GM11168 (cell line): ENCODE results near the gene SPINK8.

Experiments used
- in situ Hi-C: fragments of 300-500 bp; cut with MboI; formaldehyde crosslinking; loops from one replicate; pipeline ENCODE4 v1.12.0; 2022; ENCODE audit warnings: low sequenced_read_pairs; ENCODE audit not compliant: unreplicated experiment

The SPINK8 gene

DNA sequence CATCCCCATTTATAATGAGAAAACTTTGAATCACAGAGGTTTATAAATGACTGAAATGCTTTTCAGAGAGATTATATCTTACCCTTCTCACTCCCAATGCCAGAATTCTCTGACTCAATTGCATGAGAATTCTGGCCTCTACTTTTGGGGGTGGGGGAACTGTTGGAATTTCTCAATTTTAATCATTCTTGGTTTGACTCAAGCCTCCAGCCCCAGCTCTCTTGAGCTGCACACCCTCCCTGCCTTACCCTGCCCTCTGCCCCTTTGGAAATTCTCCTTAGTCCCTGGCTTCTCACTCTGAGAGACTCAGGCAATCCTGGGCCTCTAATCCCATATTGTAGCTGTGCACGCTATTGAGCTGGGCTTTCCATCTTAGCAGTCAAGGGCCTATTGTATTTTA is 48.3 kb downstream of the SPINK8 start:
- in situ Hi-C loops = no loop called here

DNA sequence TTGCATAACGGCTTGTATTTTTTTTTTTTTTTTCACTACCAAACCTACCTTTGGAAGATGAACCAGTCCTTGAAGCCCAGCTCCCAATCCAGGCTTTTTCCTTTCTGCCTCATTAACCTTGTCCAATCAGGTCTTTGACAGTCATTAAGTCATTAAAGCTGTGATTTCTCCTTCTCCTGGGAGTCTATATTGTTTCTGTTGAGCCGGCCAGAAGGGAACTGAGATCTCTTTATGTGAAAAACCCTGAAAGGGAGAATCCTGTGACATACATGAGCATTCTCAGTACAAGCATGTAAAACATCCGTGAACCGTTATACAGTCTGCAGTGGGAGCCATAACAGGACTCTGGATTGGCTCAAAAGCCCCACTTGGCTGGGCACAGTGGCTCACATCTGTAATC is 52.6 kb downstream of the SPINK8 start:
- in situ Hi-C loops = no loop called here

DNA sequence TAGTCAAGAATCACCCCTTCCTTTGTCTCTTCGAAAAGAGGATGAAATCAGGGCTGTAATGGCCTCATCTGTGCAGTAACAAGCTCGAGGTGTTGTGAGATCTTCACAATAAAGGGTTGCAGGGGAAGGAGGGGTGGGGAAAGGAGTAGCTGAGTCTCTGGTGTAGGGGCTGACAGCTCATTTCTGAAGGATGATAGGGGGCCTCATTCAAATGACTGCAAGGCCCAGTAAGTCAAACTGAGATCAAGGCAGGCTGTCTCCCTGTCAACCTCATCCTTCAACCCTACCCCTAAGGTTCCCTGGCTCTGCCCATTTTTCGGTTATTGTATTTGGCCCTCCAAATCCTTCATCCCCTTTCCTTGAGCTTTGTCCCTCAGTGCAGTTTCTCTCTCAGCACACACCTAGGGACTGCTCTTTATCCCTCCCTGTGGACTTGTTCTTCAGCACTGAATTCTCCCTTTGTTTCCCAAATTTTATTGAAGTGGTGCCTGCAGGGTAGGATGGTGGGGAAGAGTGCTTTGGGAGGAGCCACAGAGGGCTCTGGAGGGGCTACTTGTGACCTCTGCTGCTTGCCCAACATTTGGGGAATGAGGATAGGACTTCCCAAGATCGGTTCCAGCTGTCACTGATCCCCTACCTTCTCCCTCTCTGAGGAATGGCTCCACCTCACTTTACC is 54.4 kb downstream of the SPINK8 start:
- in situ Hi-C loops = loop anchor here (10.0 kb wide), 1 partner anchor 156 kb away; the partner anchor contains the start of gene PLXNB1

DNA sequence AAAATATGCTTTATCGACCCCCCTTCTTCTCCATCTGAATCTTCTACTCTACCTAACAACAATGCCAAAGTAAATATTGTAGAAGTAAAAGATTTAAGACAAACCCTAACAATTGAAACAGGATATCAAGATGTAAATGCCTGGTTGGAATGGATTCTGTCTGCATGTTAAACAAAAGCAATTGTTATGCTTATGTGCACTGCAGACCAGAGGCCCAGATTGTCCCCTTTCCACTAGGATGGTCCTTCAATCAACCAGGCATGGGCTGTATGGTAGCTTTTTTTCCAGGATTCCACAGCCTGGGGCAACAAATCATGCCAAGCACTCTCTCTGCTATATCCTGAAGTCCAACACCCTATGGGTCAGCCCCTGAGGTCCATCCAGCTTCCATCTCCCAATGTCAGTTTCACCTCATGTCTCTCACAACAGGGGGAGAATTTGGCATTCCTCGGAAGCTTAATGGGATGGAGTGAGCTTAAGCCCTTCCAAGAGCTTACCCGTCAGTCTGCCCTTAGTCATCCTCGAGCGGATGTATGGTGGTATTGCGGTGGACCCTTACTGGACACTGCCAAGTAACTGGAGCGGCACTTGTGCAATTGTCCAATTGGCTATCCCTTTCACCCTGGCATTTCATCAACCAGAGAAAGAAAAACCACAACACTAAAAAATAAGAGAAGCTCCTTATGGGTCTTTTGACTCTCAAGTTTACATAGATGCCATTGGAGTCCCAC is 56.4 kb downstream of the SPINK8 start:
- in situ Hi-C loops = loop anchor here (10.0 kb wide), 1 partner anchor 158 kb away; the partner anchor contains the start of gene PLXNB1

DNA sequence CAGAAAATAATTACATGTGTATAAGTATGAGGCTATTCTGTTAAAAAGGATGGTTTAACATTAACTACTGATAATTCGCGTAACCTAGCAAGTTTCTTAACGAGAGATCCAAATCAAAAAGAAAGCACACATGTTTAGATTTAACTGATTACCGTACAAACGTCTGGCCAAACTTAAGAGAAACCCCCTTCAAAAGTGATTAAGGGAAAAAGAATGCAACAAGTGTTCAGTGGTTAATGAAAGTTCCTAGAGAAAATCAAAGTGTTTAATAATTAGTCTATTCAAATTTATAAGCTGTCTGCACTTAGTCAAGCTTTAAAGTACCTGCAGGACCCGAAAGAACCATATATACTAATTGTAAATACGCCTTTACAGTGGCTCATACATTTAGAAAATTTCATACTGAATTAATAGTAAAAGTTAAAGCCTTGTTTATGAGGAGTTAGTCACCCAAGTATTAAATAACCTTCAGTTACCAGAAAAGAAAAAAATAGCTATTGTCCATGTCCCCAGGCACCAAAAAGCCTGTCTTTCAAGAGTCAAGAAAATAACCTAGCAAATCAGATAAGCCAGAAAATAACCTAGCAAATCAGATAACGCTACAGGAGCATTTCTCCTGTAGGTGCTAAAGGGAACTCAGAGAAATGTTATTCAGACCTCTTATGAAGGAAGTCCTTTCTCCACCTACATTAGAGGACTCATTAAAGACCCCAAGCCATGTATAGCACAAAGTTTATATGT is 58.0 kb downstream of the SPINK8 start:
- in situ Hi-C loops = loop anchor here (10.0 kb wide), 1 partner anchor 159 kb away; the partner anchor contains the start of gene PLXNB1

DNA sequence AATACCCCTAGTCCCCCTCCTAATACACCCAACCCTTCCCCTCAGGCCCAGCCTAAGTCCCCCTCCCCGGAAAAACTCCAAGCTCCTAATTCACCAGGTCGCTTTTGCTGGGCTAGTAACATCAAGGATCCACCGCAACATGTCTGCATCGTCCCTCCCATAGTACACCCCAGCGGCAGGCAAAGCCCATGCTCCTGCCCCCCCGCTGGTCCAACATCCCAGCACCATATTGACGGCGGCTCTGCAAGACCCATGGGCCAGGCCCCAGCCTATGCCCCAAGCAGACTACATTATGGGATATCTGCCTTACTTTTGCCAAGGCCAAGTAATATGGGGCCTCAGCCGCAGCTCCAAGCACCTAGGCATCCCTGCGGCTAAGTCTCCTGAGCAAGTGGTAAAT is 59.0 kb downstream of the SPINK8 start:
- in situ Hi-C loops = loop anchor here (10.0 kb wide), 1 partner anchor 160 kb away; the partner anchor contains the start of gene PLXNB1

DNA sequence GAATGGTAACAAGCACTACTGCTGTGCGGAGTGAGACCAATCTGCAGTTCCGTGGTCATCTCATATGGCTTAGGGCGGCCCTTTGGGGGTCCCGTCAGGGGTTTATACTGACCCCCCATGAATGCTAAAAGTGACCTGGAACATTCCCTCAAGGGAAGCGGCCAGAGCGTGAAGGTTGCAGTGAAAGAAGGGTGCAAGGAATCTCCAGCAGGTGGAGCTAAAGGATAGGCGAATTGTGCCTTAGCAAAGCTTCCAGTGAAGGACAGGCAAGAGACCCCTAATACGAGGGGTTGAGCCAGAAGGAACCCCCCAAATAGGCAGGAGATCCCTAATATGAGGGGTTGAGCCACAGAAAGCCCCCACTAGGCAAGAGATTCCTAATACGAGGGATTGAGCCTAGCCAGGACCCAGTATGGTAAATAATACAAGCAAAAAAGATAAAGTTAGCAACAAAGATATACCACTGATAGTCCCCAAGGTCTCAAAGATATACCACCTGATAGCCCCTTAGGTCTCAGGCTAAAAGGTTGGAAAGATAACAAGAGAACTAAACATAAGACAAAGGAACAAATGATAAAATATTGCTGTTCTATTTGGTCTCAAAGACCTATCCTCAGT is 59.8 kb downstream of the SPINK8 start:
- in situ Hi-C loops = loop anchor here (10.0 kb wide), 1 partner anchor 161 kb away; the partner anchor contains the start of gene PLXNB1

DNA sequence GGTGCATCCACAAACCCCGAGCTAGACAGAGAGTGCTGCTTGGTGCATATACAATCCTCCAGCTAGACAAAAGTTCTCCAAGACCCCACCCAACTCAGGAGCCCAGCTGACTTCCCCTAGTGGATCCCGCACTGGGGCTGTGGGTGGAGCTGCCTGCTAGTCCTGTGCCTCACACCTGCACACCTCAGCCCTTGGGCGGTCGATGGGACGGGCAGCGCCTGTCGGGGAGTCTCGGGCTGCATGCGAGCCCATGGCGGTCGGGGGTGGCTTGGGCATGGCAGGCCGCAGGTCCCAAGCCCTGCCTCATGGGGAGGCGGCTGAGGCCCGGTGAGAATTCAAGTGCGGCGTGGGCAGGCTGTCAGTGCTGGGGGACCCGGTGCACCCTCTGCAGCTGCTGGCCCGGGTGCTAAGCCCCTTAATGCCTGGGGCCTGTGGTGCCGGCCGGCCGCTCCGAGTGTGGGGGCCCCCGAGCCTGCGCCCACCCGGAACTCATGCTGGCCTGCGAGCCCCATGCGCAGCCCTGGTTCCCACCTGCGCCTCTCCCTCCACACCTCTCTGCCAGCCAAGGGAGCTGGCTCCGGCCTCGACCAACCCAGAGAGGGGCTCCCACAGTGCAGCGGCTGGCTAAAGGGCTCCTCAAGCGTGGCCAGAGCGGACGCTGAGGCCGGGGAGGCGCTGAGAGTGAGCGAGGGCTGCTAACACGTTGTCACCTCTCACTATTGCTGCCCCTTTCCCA is 61.5 kb downstream of the SPINK8 start:
- in situ Hi-C loops = loop anchor here (10.0 kb wide), 1 partner anchor 163 kb away; the partner anchor contains the start of gene PLXNB1

DNA sequence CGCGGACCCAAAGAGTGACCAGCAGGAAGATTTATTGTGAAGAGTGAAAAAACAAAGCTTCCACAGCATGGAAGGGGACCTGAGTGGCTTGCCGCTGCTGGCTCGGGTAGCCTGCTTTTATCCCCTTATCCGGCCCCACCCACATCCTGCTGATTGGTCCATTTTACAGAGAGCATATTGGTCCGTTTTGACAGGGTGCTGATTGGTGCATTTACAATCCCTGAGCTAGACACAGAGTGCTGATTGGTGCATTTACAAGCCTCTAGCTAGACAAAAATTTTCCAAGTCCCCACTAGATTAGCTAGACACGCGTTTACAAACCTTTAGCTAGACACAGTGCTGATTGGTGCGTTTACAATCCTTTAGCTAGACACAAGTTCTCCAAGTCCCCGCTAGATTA is 62.2 kb downstream of the SPINK8 start:
- in situ Hi-C loops = loop anchor here (10.0 kb wide), 1 partner anchor 164 kb away; the partner anchor contains the start of gene PLXNB1

DNA sequence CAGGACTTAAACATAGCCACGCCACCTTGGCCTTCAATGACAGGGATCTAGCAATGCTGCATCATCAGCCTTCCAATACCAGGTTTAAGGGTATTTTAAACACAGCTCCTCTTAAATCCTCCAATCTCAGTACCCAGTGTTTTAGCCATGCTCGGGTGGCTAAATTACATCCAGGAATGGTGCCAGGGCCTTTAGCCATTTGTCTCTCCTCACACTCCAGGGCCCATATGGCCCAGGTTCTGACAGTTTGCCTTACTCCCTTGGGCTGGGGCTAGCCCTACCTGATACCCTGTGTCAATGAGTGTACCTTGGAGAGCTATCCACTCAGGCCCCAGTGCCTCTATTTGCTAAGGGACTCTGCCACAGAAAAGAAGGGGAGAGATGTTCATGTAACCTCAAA is 63.2 kb downstream of the SPINK8 start:
- in situ Hi-C loops = loop anchor here (10.0 kb wide), 1 partner anchor 164 kb away; the partner anchor contains the start of gene PLXNB1

DNA sequence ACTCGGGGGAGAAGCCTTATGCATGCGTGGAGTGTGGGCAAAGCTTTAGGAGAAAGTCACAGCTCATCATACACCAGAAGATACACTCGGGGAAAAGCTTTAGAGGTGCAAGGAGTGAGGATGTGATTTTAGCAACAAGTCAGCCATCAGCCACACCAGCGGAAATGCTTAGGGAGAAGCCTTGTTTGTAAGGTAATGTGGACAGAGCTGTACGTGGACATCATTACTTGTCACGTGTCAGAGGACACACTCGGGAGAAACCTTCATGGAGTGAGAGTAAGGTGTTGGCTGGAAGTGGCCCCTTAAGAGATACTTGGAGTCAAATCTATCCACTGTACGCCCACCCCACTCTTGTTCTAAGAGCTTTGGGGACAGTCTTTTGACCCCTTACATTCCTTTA is 63.9 kb downstream of the SPINK8 start:
- in situ Hi-C loops = no loop called here

DNA sequence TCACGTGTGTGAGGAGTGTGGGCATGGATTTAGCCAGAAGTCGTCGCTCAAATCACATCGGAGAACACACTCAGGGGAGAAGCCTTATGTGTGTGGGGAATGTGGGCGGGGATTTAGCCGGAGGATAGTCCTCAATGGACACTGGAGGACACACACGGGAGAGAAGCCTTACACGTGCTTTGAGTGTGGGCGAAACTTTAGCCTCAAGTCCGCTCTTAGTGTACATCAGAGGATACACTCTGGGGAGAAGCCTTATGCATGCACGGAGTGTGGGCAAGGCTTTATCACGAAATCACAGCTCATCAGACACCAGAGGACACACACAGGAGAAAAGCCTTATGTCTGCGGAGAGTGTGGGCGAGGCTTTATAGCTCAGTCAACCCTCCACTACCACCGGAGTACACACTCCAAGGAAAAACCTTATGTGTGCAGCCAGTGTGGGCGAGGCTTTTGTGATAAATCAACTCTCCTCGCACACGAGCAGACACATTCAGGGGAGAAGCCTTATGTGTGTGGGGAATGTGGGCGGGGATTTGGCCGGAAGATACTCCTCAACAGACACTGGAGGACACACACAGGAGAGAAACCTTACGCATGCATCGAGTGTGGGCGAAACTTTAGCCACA is 64.4 kb downstream of the SPINK8 start:
- in situ Hi-C loops = no loop called here

DNA sequence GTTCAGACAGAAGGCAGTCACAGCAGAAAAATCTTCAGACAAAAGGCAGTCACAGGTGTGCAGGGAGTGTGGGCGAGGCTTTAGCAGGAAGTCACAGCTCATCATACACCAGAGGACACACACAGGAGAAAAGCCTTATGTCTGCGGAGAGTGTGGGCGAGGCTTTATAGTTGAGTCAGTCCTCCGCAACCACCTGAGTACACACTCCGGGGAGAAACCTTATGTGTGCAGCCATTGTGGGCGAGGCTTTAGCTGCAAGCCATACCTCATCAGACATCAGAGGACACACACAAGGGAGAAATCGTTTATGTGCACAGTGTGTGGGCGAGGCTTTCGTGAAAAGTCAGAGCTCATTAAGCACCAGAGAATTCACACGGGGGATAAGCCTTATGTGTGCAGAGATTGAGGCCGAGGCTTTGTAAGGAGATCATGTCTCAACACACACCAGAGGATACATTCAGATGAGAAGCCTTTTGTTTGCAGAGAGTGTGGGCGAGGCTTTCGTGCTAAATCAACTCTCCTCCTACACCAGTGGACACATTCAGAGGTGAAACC is 65.0 kb downstream of the SPINK8 start:
- in situ Hi-C loops = no loop called here

DNA sequence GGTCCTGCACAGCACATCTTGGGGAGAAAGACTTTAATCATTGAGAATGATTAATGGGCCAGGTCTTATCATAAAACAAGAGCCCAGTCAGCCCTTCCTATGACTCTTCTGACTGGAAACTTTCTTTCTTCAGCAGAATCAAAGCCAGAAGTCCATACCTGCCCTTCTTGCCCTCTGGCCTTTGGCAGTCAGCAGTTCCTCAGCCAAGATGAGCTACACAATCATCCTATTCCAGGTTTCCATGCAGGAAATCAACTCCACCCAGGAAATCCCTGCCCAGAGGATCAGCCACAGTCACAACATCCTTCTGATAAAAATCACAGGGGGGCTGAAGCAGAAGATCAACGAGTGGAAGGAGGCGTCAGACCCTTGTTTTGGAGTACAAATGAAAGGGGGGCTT is 65.7 kb downstream of the SPINK8 start:
- in situ Hi-C loops = no loop called here

DNA sequence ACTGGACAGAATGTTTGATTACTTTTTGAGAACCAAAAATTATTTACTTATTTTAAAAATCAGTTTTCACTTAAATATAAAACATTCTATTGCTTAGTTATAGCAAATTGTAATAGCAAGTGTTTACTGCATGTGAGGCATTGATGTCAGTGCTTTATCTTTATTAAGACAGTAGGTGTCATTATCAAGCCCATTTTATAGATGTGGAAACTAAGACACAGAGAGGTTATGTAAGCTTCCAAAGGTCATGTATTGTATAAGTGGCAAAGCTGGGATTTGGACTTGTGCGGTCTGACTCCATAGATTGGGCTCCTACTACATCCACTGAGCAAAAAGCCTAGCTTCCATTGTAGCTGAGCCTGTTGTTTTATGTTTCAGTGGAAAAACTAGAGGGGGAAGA is 74.9 kb downstream of the SPINK8 start:
- in situ Hi-C loops = no loop called here
